HepG2 (cell line): ENCODE measurements around the gene SCN4B. TPM values are rescaled to one million over a fixed set of nuclear protein-coding genes. Genes with fewer than 3 reads are reported as not detected.

Experiments used
- ATAC-seq: fragments of 200-7000 bp; cut with Tn5 transposase; 3 replicates; pipeline ENCODE4 v1.9.1; 2020; ENCODE audit warnings: mild to moderate bottlenecking, moderate library complexity
- BruUV-seq: library from RNA; stranded (reverse); fragments of 400-500 nt; replicated peaks from 2 replicates; lab custom pipeline; 2021; lab: Mats Ljungman, UMichigan
- CTCF ChIA-PET: fragments of 300-600 bp; formaldehyde crosslinking; extraction: SDS; loops from one replicate; lab custom pipeline; 2021; ENCODE audit warnings: low total read pairs, inconsistent platforms, low intra/inter-chr PET ratio; lab: Yijun Ruan, JAX
- POLR2A ChIA-PET: fragments of 350-600 bp; sonication (Branson Sonifier 250); formaldehyde crosslinking; loops from one replicate; lab custom pipeline; 2020; ENCODE audit warnings: antibody characterized with exemption, inconsistent platforms; lab: Yijun Ruan, JAX
- DNase-seq: peaks from one replicate; pipeline ENCODE4 v3.0.0-alpha.2; 2015; ENCODE audit warnings: low spot score
- FAIRE-seq: peaks from 3 replicates; lab custom pipeline; 2011; peaks lifted over from hg19 to GRCh38; lab: Jason Lieb, UNC
- H2AFZ ChIP-seq: one replicate; pipeline ENCODE4 v1.6.1; 2011; ENCODE audit warnings: low read length, inconsistent platforms
- H3K27ac ChIP-seq: fragments of 300-600 bp; 3 replicates; pipeline ENCODE4 v1.8.0; 2011; ENCODE audit warnings: mixed run types, mild to moderate bottlenecking, mixed read lengths, low read length, inconsistent platforms; ENCODE audit not compliant: insufficient read depth; ENCODE audit errors: extremely low read length
- H3K27me3 ChIP-seq, 2 experiments: fragments of 200-600 bp in 1 of 2; 2 replicates in 1 of 2; 3 replicates in 1 of 2; pipeline versions ENCODE4 v1.6.0 to v1.8.0; 2011; ENCODE audit warnings: low read length in 2 of 2, mild to moderate bottlenecking in 2 of 2, moderate library complexity in 2 of 2, inconsistent platforms in 1 of 2; ENCODE audit not compliant: insufficient read depth in 2 of 2, control insufficient read depth in 1 of 2
- H3K36me3 ChIP-seq, 2 experiments: fragments of 200-600 bp in 1 of 2; replicated peaks in 1 of 2; 2 replicates in 1 of 2; 3 replicates in 1 of 2; pipeline versions ENCODE4 v1.5.1 to v1.8.0; 2011; ENCODE audit warnings: low read length in 2 of 2, inconsistent platforms in 1 of 2; ENCODE audit not compliant: insufficient read depth in 2 of 2, control insufficient read depth in 1 of 2
- H3K4me1 ChIP-seq: 2 replicates; pipeline ENCODE4 v1.5.1; 2012; ENCODE audit warnings: low read length, inconsistent platforms; ENCODE audit not compliant: insufficient read depth
- H3K4me2 ChIP-seq: 2 replicates; pipeline ENCODE4 v1.6.0; 2011; ENCODE audit warnings: low read depth, low read length, inconsistent platforms
- H3K4me3 ChIP-seq, 3 experiments: fragments of 200-600 bp in 1 of 3; sonication (generic), shearing (Covaris generic) in 1 of 3; replicated peaks in 1 of 3; 2 replicates each; pipeline ENCODE4 v1.5.1; 2011 to 2016; ENCODE audit warnings: low read length in 3 of 3, inconsistent platforms in 2 of 3, low read depth in 2 of 3, mild to moderate bottlenecking in 2 of 3, control low read depth in 1 of 3, mixed read lengths in 1 of 3; ENCODE audit not compliant: insufficient read depth in 1 of 3
- H3K79me2 ChIP-seq: one replicate; pipeline ENCODE4 v1.6.1; 2011; ENCODE audit warnings: low read length, inconsistent platforms; ENCODE audit not compliant: insufficient read depth
- H3K9ac ChIP-seq: 2 replicates; pipeline ENCODE4 v1.6.0; 2011; ENCODE audit warnings: mild to moderate bottlenecking, low read depth, low read length, inconsistent platforms; ENCODE audit not compliant: insufficient read depth
- H3K9me3 ChIP-seq: 2 replicates; pipeline ENCODE4 v1.5.1; 2012; ENCODE audit warnings: mild to moderate bottlenecking, low read length
- H4K20me1 ChIP-seq: 2 replicates; pipeline ENCODE4 v1.6.0; 2011; ENCODE audit warnings: inconsistent platforms, mild to moderate bottlenecking, low read length, moderate library complexity; ENCODE audit not compliant: insufficient read depth
- ARHGAP35 ChIP-seq: sonication (generic); formaldehyde crosslinking; IDR thresholded peaks from 2 replicates; pipeline ENCODE4 v1.9.0; 2022; ENCODE audit warnings: mild to moderate bottlenecking, inconsistent platforms, moderate library complexity, missing genetic modification reagents, borderline replicate concordance
- CREM ChIP-seq, 2 experiments: sonication (generic) in 1 of 2; formaldehyde crosslinking in 1 of 2; IDR thresholded peaks; 2 replicates each; pipeline versions ENCODE4 v1.4.0 to v1.6.1; 2016 to 2020; ENCODE audit warnings: antibody characterized with exemption in 1 of 2, mild to moderate bottlenecking in 1 of 2, missing genetic modification reagents in 1 of 2
- DMTF1 ChIP-seq: sonication (generic); formaldehyde crosslinking; IDR thresholded peaks from 2 replicates; pipeline ENCODE4 v1.4.0; 2020; ENCODE audit warnings: mild to moderate bottlenecking, missing genetic modification reagents
- HNF4G ChIP-seq, 2 experiments: sonication (generic) in 1 of 2; formaldehyde crosslinking in 1 of 2; IDR thresholded peaks; 2 replicates each; pipeline versions ENCODE4 v1.4.0 to v1.6.1; 2011 to 2020; ENCODE audit warnings: borderline replicate concordance in 2 of 2, low read depth in 2 of 2, mild to moderate bottlenecking in 2 of 2, low read length in 1 of 2, missing genetic modification reagents in 1 of 2, moderate library complexity in 1 of 2
- KLF6 ChIP-seq: IDR thresholded peaks from 2 replicates; pipeline ENCODE4 v1.8.0; 2016; ENCODE audit warnings: missing biosample characterization, missing genetic modification reagents
- SRY ChIP-seq: sonication (generic); formaldehyde crosslinking; IDR thresholded peaks from 2 replicates; pipeline ENCODE4 v1.8.0; 2022; ENCODE audit warnings: mild to moderate bottlenecking, missing genetic modification reagents
- ZBTB25 ChIP-seq: IDR thresholded peaks from 2 replicates; pipeline ENCODE4 v1.6.1; 2018; ENCODE audit warnings: missing genetic modification reagents
- ZFY ChIP-seq: sonication (generic); formaldehyde crosslinking; IDR thresholded peaks from 2 replicates; pipeline ENCODE4 v1.4.0; 2020; ENCODE audit warnings: missing genetic modification reagents
- ZMYM2 ChIP-seq: sonication (generic); formaldehyde crosslinking; IDR thresholded peaks from 2 replicates; pipeline ENCODE4 v1.8.0; 2022; ENCODE audit warnings: mild to moderate bottlenecking, missing genetic modification reagents
- ZNF34 ChIP-seq: sonication (generic); formaldehyde crosslinking; IDR thresholded peaks from 2 replicates; pipeline ENCODE4 v1.4.0; 2020; ENCODE audit warnings: mild to moderate bottlenecking, missing genetic modification reagents, borderline replicate concordance
- ZNF414 ChIP-seq: sonication (generic); formaldehyde crosslinking; IDR thresholded peaks from 2 replicates; pipeline ENCODE4 v1.5.0; 2020; ENCODE audit warnings: missing genetic modification reagents
- ZNF543 ChIP-seq: sonication (generic); formaldehyde crosslinking; IDR thresholded peaks from 2 replicates; pipeline ENCODE4 v1.4.0; 2020; ENCODE audit warnings: mild to moderate bottlenecking, missing genetic modification reagents
- ZNF562 ChIP-seq: sonication (generic); formaldehyde crosslinking; IDR thresholded peaks from 2 replicates; pipeline ENCODE4 v1.8.0; 2022; ENCODE audit warnings: missing genetic modification reagents, borderline replicate concordance
- ZNF572 ChIP-seq: sonication (generic); formaldehyde crosslinking; IDR thresholded peaks from 2 replicates; pipeline ENCODE4 v1.5.1; 2020; ENCODE audit warnings: mild to moderate bottlenecking, missing genetic modification reagents
- ZNF83 ChIP-seq: sonication (generic); formaldehyde crosslinking; IDR thresholded peaks from 2 replicates; pipeline ENCODE4 v1.4.0; 2020; ENCODE audit warnings: missing genetic modification reagents, mild to moderate bottlenecking, borderline replicate concordance
- ZSCAN29 ChIP-seq: sonication (generic); formaldehyde crosslinking; conservative IDR thresholded peaks from 2 replicates; pipeline ENCODE4 v1.4.0; 2020; ENCODE audit warnings: mild to moderate bottlenecking, missing genetic modification reagents
- WGBS: methylation state at CpG from one replicate; pipeline ENCODE4 v1.1.6; 2017; ENCODE audit warnings: low lambda C conversion rate; 5-methylcytosine and 5-hydroxymethylcytosine counted together
- in situ Hi-C: cut with HindIII; loops from 2 replicates; pipeline ENCODE4 v1.10.0; 2017; ENCODE audit warnings: low pct_unique_long_range_greater_than_20kb; ENCODE audit not compliant: extremely low pct_ligation_motif_present
- intact Hi-C: fragments of 100-400 bp; cut with micrococcal nuclease; formaldehyde crosslinking; loops from one replicate; pipeline ENCODE4 v1.10.0; 2022; ENCODE audit not compliant: unreplicated experiment
- polyA plus RNA-seq, 8 experiments: library from polyadenylated mRNA; depleted of rRNA in 3 of 8; stranded (reverse) in 7 of 8; unstranded in 1 of 8; fragments of >200 nt; fragmentation: Illumina TruSeq in 4 of 8; extraction: Trizol in 4 of 8; gene quantifications; 2 replicates each; pipeline versions ENCODE4 v1.2.1 to v1.2.3, GENCODE V29; 2011 to 2016; ENCODE audit warnings: low read depth in 4 of 8, missing spikeins in 1 of 8, mixed read lengths in 1 of 8; ENCODE audit not compliant: insufficient read depth in 1 of 8
- total RNA-seq, 5 experiments: library from RNA; depleted of rRNA; stranded (reverse); fragments of >200 nt; fragmentation: Illumina TruSeq; extraction: Trizol; gene quantifications; 2 replicates each; pipeline ENCODE4 v1.2.3, GENCODE V29; 2016; ENCODE audit warnings: low read depth in 1 of 5

The SCN4B gene
- total and polyA plus RNA-seq, 2 of the 13 experiments (the other 11 are each of a cell fraction or from before 2014, with no cell fraction given) = 0.04 to 0.29 TPM

GRCh38 chr11:118095493-118095892 is 57.1 kb downstream of the SCN4B start:
- CTCF ChIA-PET = no interaction called here
- no TSS peak for BruUV-seq
- no peak for ATAC-seq

GRCh38 chr11:118092907-118093571 is 59.6 kb downstream of the SCN4B start:
- Histone ChIP-seq H3K9ac (no peak overlapping the region), H3K79me2 (no peaks in the 10 kb centered on the region), H3K27me3 (peaks cover 0 to under 1% of the 10 kb centered on the region in 2 experiments; a peak in 2 of 5 replicates), H3K4me3 (no peak overlapping the region), H2AFZ (no peak overlapping the region), H3K36me3 (no peaks in the 10 kb centered on the region), H3K4me1 (peaks cover 95% of the 10 kb centered on the region), H3K27ac (peak overlapping the region; percentile 34), H3K9me3 (peaks cover under 1% of the 10 kb centered on the region; the same call in 1 of the 2 replicates), H4K20me1 (no peaks in the 10 kb centered on the region), H3K4me2 (peak overlapping the region; percentile 20; the same call in 1 of the 2 replicates)
- intact Hi-C loops = no loop called here
- in situ Hi-C loops = no loop called here
- peak; percentile 72 for FAIRE-seq
- ChIA-PET CTCF (no interaction called here), POLR2A (no interaction called here)
- no TSS peak for BruUV-seq
- 24% methylated on average over 8 of the region's 8 CpGs for WGBS
- ATAC-seq = peak; percentile 38
- peak; percentile 65 for DNase-seq
- no peak for TF ChIP-seq DMTF1 (CRISPR knock-in tag)
- TF ChIP-seq ZSCAN29 (CRISPR knock-in tag) = no peak
- TF ChIP-seq ARHGAP35 (CRISPR knock-in tag) = no peak
- TF ChIP-seq ZBTB25 = no peak
- TF ChIP-seq SRY (CRISPR knock-in tag) = no peak
- TF ChIP-seq CREM (IDR thresholded peaks at IDR 0.05) = no peak; the same call in 1 of the 2 replicates
- no peak for TF ChIP-seq CREM (CRISPR knock-in tag; IDR thresholded peaks at IDR 0.05)
- TF ChIP-seq ZNF562 = no peak

More at GRCh38 chr11:118095493-118095892, 57.1 kb downstream of the SCN4B start:
- POLR2A ChIA-PET = no interaction called here
- Histone ChIP-seq H3K4me1 (peaks cover 100% of the 10 kb centered on the region), H3K4me2 (peak overlapping the region; percentile 57), H3K9ac (no peak overlapping the region), H2AFZ (no peak overlapping the region), H3K27ac (peak overlapping the region; percentile 61), H3K27me3 (no peaks in the 10 kb centered on the region; a peak in 1 of 5 replicates), H4K20me1 (no peaks in the 10 kb centered on the region), H3K79me2 (no peaks in the 10 kb centered on the region), H3K9me3 (no peaks in the 10 kb centered on the region), H3K4me3 (peak overlapping the region in 2 of 3 experiments; percentile 1 to 16; a peak in 1 of 6 replicates), H3K36me3 (no peaks in the 10 kb centered on the region)
- in situ Hi-C loops = no loop called here
- no peak for DNase-seq
- TF ChIP-seq ZNF572 (0 out of 2 replicates have a peak, but pooled peaks have one; percentile 32), ZMYM2 (CRISPR knock-in tag) (0 out of 2 replicates have a peak, but pooled peaks have one; percentile 18), ZNF83 (CRISPR knock-in tag) (no peak), KLF6 (no peak), ZFY (peak; percentile 18; the same call in 1 of the 2 replicates), ZNF34 (CRISPR knock-in tag) (0 out of 2 replicates have a peak, but pooled peaks have one; percentile 9), ZNF543 (CRISPR knock-in tag) (0 out of 2 replicates have a peak, but pooled peaks have one; percentile 28), HNF4G (IDR thresholded peaks at IDR 0.05; ENCODE audit: borderline replicate concordance, low read depth, low read length) (no peak), HNF4G (CRISPR knock-in tag; IDR thresholded peaks at IDR 0.05; ENCODE audit: borderline replicate concordance, low read depth) (0 out of 2 replicates have a peak, but pooled peaks have one; percentile 0), ZNF414 (0 out of 2 replicates have a peak, but pooled peaks have one; percentile 16)
- no peak for FAIRE-seq
- intact Hi-C loops = no loop called here
- 64% methylated on average over 4 of the region's 4 CpGs for WGBS
